ENCODE results near the gene UNC45A. TPM values are rescaled to one million over a fixed set of nuclear protein-coding genes. Genes with fewer than 3 reads are reported as not detected.

Gene UNC45A
- total and polyA plus RNA-seq, 2 of the 13 experiments (the other 11 are each of a cell fraction or from before 2014, with no cell fraction given), result 33.8 to 39.7 TPM

DNA sequence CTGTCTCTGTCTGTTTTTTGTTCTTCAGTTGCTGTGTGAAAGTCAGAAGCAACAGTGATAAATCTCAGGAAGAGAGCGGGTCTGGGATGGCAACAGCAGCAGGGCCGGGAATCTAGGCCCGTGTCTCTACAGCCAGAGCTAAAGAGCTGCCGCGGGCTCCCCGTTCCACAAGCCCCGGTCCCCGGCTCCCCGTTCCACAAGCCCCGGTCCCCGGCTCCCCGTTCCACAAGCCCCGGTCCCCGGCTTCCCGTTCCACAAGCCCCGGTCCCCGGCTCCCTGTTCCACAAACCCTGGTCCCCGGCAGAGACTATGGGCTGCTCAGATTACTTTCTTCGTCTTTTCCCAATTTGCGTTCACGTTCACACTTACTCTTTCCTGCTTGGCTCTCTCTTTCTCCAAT lies 39.1 kb downstream of the UNC45A start (continued):
- TF ChIP-seq, protein P1, sequence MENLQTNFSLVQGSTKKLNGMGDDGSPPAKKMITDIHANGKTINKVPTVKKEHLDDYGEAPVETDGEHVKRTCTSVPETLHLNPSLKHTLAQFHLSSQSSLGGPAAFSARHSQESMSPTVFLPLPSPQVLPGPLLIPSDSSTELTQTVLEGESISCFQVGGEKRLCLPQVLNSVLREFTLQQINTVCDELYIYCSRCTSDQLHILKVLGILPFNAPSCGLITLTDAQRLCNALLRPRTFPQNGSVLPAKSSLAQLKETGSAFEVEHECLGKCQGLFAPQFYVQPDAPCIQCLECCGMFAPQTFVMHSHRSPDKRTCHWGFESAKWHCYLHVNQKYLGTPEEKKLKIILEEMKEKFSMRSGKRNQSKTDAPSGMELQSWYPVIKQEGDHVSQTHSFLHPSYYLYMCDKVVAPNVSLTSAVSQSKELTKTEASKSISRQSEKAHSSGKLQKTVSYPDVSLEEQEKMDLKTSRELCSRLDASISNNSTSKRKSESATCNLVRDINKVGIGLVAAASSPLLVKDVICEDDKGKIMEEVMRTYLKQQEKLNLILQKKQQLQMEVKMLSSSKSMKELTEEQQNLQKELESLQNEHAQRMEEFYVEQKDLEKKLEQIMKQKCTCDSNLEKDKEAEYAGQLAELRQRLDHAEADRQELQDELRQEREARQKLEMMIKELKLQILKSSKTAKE (CRISPR knock-in tag; IDR thresholded peaks at IDR 0.05; ENCODE audit: borderline replicate concordance), result no peak

DNA sequence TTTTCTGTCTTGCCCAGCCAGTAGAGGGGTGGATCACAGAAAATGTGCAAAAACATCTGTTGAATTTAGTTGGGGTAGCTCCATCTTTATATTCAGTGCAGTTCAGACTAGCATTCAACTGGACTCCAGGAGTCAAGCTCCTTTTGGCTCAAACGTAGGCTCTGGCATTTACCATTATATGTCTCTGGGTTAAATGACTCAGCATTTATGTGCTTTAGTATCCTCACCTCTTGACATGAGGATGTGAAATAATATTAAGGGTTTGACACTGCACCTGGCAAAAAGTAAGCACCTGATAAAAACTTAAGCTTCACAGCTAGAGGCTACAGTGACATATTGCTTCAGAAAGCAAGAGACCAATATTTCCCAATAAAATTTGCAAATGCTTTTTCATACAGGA lies 44.5 kb downstream of the UNC45A start:
- Histone ChIP-seq H4K20me1 (ENCODE audit: insufficient read depth, low read length) (no peaks in the 10 kb centered on the region), H3K9me3 (ENCODE audit: low read length) (no peaks in the 10 kb centered on the region), H3K27me3 (ENCODE audit: control insufficient read depth in 1 of 2, insufficient read depth in 2 of 2, low read length in 2 of 2) (no peaks in the 10 kb centered on the region), H2AFZ (ENCODE audit: low read length) (no peak overlapping the region), H3K79me2 (ENCODE audit: insufficient read depth, low read length) (peaks cover 3% of the 10 kb centered on the region), H3K27ac (ENCODE audit: extremely low read length, insufficient read depth, low read length) (no peak overlapping the region), H3K36me3 (replicated peaks in 1 of 2; ENCODE audit: control insufficient read depth in 1 of 2, insufficient read depth in 2 of 2, low read length in 2 of 2) (peaks cover 23 to 85% of the 10 kb centered on the region in 2 experiments), H3K9ac (ENCODE audit: insufficient read depth, low read depth, low read length) (no peak overlapping the region), H3K4me1 (ENCODE audit: insufficient read depth, low read length) (no peaks in the 10 kb centered on the region), H3K4me3 (replicated peaks in 1 of 3; ENCODE audit: insufficient read depth in 1 of 3, low read depth in 2 of 3, low read length in 3 of 3) (no peak overlapping the region), H3K4me2 (ENCODE audit: low read depth, low read length) (no peak overlapping the region)
- in situ Hi-C loops (cut with HindIII; ENCODE audit: extremely low pct_ligation_motif_present, low pct_unique_long_range_greater_than_20kb), result no loop called here
- 100% methylated on average over 1 of the region's 1 CpG for WGBS (ENCODE audit: low lambda C conversion rate)
- BruUV-seq (replicated peaks), result no TSS peak
- FAIRE-seq (no peak), ATAC-seq (no peak), DNase-seq (ENCODE audit: low spot score) (no peak)
- intact Hi-C loops (cut with micrococcal nuclease; ENCODE audit: unreplicated experiment), result no loop called here
- TF ChIP-seq NFE2L2 (IDR thresholded peaks at IDR 0.05; ENCODE audit: low read length) (peak; percentile 85), NFRKB (IDR thresholded peaks at IDR 0.05) (no peak), MAFK (conservative IDR thresholded peaks at IDR 0.05 in 1 of 2, IDR thresholded peaks at IDR 0.05 in 1 of 2; ENCODE audit: low read length in 2 of 2) (peak; percentile 51 to 54; a peak in 3 of 4 replicates)
- TF ChIP-seq, protein P2, sequence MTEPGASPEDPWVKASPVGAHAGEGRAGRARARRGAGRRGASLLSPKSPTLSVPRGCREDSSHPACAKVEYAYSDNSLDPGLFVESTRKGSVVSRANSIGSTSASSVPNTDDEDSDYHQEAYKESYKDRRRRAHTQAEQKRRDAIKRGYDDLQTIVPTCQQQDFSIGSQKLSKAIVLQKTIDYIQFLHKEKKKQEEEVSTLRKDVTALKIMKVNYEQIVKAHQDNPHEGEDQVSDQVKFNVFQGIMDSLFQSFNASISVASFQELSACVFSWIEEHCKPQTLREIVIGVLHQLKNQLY (CRISPR knock-in tag; IDR thresholded peaks at IDR 0.05), result no peak
- ChIA-PET CTCF (ENCODE audit: low intra/inter-chr PET ratio, low total read pairs) (no interaction called here), POLR2A (no interaction called here)

All from HepG2 (cell line).